ENCODE measurements around the gene KCNIP2. TPM values are rescaled to one million over a fixed set of nuclear protein-coding genes. Genes with fewer than 3 reads are reported as not detected.

Gene KCNIP2
- total RNA-seq, 2 donors from 2014 or later = 192 to 653 TPM

DNA sequence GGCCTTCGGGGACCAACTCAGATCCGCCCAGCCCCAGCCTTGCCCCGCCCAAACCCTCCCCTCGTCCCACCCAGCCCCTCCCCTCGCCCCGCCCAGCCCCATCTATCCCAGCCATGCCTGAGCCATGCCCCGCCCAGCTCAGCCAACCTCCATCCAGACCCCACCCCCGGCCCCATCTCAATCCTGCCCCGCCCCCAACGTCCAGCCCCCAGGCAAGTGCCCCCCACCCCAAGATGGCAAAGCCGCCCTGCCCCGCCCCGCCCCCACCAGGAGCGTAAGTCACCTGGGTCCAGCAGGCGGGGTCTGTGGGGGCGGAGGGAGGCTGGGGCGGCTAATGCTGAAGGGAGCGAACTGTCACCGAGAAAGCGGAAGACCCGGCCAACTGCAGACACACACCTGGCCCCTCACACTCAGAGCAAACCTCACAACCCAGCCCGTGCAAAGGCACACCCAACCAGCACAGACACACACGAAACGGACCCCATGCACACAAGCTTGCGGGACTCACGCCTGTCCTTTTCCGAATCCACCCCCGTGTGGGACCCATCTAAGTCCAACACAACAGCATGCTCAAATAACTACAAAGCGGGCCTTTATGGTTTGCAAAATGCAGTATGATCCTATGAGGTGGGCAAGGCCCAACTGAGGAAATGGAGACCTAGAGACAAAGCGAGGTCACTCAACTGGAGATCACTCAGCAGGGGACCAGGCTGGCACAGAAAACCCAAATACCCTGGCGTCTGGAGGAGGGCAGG lies 13.9 kb downstream of the KCNIP2 start:
- Histone ChIP-seq H3K27ac (peak overlapping the region; percentile 53 to 64), H3K4me1 (peaks cover 0 to 38% of the 10 kb centered on the region in 2 donors), H3K27me3 (no peaks in the 10 kb centered on the region), H3K9me3 (no peaks in the 10 kb centered on the region), H3K4me3 (peak overlapping the region; percentile 27 to 55), H3K36me3 (peaks cover 11% of the 10 kb centered on the region)
- TF ChIP-seq, protein P1, sequence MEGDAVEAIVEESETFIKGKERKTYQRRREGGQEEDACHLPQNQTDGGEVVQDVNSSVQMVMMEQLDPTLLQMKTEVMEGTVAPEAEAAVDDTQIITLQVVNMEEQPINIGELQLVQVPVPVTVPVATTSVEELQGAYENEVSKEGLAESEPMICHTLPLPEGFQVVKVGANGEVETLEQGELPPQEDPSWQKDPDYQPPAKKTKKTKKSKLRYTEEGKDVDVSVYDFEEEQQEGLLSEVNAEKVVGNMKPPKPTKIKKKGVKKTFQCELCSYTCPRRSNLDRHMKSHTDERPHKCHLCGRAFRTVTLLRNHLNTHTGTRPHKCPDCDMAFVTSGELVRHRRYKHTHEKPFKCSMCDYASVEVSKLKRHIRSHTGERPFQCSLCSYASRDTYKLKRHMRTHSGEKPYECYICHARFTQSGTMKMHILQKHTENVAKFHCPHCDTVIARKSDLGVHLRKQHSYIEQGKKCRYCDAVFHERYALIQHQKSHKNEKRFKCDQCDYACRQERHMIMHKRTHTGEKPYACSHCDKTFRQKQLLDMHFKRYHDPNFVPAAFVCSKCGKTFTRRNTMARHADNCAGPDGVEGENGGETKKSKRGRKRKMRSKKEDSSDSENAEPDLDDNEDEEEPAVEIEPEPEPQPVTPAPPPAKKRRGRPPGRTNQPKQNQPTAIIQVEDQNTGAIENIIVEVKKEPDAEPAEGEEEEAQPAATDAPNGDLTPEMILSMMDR (IDR thresholded peaks at IDR 0.05) = no peak
- no peak for DNase-seq (ENCODE audit: low spot score)

GRCh38 chr10:101828766-101829551 lies 14.6 kb downstream of the KCNIP2 start:
- TF ChIP-seq, protein P1 (IDR thresholded peaks at IDR 0.05) = no peak
- H3K27me3 ChIP-seq = no peaks in the 10 kb centered on the region
- no peak for DNase-seq (ENCODE audit: low spot score)
- H3K27ac ChIP-seq = peak overlapping the region in 1 of 2 donors; percentile 39
- peaks cover 11% of the 10 kb centered on the region for H3K36me3 ChIP-seq
- peaks cover 0 to 31% of the 10 kb centered on the region in 2 donors for H3K4me1 ChIP-seq
- H3K9me3 ChIP-seq = no peaks in the 10 kb centered on the region
- H3K4me3 ChIP-seq = no peak overlapping the region

- Histone ChIP-seq H3K4me1 (peaks cover 0 to 28% of the 10 kb centered on the region in 2 donors), H3K36me3 (peaks cover 11% of the 10 kb centered on the region), H3K9me3 (no peaks in the 10 kb centered on the region), H3K27me3 (no peaks in the 10 kb centered on the region), H3K27ac (no peak overlapping the region), H3K4me3 (no peak overlapping the region)
- TF ChIP-seq, protein P1 (IDR thresholded peaks at IDR 0.05) = no peak
- DNase-seq (ENCODE audit: low spot score) = no peak
Measured at GRCh38 chr10:101827919-101828600, 15.5 kb downstream of the KCNIP2 start.

DNA sequence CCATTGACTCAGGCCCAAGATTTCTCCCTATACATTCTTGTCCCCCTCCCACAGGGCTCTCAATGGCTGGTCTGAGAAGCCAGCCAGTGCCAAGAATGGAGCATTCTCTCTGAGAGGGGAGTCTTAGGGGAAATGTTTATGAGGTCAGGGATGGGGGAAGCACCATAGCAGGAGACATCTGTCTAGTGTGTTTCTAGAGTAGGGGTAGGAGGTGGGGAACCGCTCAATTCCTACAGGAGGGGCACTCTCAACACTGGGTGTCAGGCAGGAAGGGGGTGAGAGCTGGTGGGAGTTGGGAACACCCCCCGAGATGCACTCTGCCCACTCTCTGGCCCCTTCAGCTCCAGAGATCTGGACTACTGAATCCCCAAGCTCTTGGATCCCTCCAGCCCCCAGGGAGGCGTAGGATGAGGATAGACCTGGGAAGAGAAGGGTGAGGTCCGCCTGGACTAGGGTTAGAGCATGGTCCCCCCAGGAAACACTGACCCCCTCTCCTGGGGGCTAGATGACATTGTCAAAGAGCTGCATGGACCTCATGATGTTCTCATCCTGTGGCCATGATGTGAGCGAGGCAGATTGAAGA lies 16.7 kb downstream of the KCNIP2 start:
- H3K36me3 ChIP-seq = peaks cover 11% of the 10 kb centered on the region
- H3K4me1 ChIP-seq = peaks cover 0 to 21% of the 10 kb centered on the region in 2 donors
- TF ChIP-seq, protein P1 (IDR thresholded peaks at IDR 0.05) = no peak
- no peak overlapping the region for H3K4me3 ChIP-seq
- no peaks in the 10 kb centered on the region for H3K27me3 ChIP-seq
- H3K27ac ChIP-seq = no peak overlapping the region
- H3K9me3 ChIP-seq = no peaks in the 10 kb centered on the region
- DNase-seq (ENCODE audit: low spot score) = no peak

DNA sequence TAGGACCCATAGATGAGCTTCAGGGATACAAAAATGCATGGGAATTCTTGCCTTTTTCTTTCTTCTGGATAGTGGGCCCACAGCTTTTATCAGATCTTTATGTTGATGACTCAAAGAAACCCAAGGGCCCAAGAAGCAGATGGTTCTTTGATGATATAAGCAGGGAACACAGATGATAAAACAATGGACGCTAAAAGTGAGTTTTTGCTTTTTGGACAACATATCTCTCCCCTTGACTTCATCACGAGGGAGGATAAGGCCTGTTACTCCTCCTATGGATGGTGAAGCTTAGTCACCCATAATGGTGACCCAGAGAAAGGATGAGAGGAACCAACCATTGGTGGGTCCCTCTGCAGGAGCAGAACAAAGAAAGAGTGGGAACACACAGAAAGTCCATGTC lies 18.9 kb downstream of the KCNIP2 start:
- Histone ChIP-seq H3K9me3 (no peaks in the 10 kb centered on the region), H3K4me3 (no peak overlapping the region), H3K27ac (no peak overlapping the region), H3K4me1 (peaks cover 0 to 3% of the 10 kb centered on the region in 2 donors), H3K27me3 (no peaks in the 10 kb centered on the region), H3K36me3 (peaks cover 11% of the 10 kb centered on the region)
- DNase-seq (ENCODE audit: low spot score) = no peak
- TF ChIP-seq, protein P1 (IDR thresholded peaks at IDR 0.05) = no peak
